HG02610 (cell line): ENCODE measurements around the gene ICAM2.

Experiments
- ATAC-seq: cut with Tn5 transposase; IDR thresholded peaks from one replicate; pipeline ENCODE4 v1.9.1; 2021; ENCODE audit warnings: mild to moderate bottlenecking, moderate library complexity; ENCODE audit not compliant: unreplicated experiment

The ICAM2 gene

DNA sequence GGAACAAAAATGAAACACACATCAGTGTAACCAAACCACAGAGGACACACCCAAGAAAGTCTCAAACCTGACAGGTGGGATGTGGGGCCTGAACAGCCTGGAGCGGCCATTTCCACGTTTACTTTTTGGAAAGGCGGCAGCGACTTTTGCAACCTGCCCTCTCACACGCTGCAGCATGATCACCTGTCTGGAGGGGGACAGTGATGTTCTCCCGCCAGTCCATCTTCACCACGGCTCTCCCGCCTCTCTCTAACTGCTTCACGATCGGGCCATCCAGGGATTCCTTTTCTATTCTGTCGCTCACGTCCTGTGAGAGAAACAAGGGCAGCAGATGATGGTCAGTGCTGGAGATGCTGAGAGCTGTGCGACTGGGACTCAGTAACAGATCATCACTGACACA is 24.7 kb upstream of the ICAM2 start:
- ATAC-seq: no peak

DNA sequence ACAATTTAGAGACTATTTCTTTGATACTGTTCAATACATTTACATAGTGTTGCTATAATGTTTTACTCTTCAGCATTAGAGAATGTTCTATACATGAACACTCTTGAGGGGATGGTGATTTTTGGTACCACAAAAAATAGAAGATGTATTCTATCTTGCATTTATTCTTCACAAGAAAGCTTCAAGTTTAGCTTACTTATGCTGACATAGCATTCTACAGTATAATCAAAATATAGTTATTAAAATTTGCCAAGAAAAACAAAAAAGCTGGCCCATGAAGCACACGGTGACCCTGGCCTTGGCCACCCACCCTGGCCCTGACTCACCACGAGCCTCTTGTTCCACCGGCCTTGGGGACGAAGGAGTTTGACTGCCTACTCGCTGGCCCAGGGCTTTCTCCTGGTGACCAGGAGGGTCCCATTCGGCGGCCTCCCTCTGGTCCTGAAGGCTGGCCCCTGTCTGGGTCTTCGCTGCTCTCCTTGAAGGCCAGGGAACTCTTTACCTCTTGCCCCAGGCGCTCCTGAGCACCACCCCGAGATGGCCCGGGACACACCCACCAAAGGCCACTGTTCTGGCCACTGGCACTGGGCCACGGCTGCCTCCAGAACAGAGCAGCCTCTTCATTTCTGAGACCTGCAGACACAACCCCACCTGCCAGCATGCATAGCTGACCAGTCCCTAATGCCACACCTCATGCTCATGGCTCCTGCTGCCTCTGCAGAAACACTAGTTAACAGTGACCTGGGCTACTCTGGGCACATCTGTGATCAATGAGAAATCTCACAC is 22.5 kb upstream of the ICAM2 start:
- ATAC-seq: no peak

DNA sequence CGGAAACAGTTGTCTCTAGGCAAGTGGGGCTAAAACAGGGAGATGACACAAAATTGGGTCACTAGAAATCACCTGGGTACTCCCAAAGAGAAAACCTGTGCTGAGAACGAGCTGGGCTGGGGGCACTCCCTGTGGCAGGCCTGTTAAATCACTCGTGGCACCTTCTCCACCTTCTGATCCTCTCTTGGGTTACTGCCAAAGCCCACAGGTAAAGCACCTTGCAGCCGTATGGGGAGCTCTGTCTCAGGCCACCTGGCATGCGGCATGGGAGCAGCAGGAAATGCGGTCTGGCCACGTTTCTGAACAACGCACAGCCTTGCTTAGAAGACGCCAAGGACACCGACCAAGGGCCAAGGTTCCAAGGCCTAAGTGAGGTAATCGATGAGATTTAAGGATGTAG is 21.5 kb upstream of the ICAM2 start:
- no peak for ATAC-seq

DNA sequence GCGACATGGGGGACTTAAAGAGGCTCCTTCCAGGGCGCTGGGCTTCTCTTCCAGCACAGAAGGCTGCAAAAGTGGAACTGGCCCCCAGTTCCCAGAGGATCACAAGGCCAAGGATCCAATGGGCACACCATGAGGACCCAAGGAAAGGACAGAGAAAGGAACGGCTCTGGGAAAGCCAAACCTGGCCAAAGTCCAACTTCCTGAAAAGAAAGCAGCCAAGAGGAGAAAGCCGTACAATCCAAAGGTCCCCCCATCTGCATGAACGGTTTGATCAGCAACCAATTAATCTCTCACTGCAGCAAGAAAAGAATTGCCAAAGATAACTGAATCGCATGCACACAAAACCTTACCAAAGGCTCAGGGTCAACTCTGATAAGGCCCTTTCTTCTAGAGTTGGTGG is 19.8 kb upstream of the ICAM2 start:
- no peak for ATAC-seq

DNA sequence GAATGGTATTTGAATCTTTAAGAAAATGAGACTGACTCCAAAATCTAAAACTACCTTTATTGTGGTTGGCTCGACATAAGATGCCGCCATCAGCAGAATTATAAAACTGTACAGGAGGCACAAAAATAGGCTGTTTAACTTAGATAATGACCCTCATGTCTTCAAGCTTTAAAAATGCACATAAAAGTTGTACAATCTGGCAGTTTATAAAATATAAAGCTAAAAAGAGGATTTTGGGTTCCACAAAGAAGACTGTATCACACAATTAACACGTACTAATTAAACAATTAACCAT is 18.6 kb upstream of the ICAM2 start:
- no peak for ATAC-seq

DNA sequence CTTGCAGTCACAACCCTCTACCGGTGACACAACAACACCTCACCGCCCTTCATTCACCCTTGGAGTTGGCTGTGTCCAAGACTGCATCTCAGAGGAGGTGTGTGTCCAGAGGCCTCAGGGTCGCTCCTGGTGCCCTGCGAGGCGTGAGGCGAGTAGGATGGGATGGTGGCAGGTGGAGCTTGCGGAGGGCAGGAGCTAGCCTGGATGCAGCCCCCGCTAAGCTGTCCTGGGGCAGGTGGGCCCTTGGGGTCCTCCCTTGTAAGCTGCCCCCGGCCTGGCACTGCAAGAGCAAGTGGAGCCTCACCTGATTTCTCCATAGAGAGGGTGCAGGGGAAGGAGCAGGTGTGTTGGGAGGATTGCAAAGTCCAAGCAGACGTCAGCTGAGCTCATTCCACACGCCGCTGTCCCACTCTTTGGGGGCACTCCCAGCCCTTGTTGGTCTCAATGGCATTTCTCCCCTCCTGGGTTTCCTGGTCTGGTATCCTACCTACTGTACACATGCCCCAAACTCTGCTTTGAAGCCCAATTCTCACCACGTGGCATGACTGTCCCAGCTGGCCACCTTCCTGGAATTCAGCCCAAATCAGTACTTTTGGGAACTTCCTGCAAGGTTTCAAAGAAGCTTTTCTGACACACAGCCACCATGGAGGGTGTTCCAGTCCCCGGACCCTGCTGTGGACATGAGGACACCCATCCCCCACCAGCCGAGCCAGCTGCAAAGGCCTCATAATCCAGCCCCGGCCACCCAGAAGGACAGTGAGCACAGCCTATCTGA is 18.1 kb upstream of the ICAM2 start:
- ATAC-seq: no peak

DNA sequence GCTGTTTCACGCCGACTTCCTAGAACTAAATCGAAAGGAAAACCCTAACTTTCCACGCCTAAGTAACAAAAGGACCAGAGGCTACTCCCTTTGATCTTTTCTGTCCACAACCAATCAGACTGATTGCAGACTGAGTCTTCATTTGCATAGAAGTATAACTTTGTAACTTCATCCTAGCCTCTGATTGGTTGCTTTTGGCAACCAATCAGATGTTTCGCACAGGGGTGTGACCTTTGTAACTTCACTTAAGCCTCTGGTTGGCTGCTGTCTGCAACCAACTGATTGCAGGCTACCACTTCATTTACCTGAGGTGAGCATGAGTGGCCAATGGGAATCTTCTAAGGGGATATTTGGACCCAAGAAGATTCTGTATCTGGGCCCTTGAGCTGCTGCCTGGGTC is 17.4 kb upstream of the ICAM2 start:
- ATAC-seq: no peak

DNA sequence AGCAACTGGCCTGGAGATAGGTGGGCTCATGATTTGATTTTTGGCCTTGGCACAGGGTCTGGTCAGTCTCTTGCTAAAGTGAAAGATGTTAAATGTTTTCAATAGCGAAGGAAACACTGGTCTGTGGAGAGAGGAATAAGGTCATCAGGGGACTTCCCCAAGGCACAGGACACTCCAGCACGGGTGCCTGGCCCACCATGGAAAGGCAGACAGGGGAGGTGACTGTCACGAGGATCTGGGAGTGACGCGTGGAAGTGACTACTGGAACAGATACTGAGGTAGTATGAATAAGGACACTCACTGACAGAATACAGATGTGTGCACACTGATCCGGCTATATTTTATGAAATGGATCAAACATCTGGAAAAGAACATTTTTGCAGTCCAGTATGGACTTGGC is 16.7 kb upstream of the ICAM2 start:
- ATAC-seq: no peak

DNA sequence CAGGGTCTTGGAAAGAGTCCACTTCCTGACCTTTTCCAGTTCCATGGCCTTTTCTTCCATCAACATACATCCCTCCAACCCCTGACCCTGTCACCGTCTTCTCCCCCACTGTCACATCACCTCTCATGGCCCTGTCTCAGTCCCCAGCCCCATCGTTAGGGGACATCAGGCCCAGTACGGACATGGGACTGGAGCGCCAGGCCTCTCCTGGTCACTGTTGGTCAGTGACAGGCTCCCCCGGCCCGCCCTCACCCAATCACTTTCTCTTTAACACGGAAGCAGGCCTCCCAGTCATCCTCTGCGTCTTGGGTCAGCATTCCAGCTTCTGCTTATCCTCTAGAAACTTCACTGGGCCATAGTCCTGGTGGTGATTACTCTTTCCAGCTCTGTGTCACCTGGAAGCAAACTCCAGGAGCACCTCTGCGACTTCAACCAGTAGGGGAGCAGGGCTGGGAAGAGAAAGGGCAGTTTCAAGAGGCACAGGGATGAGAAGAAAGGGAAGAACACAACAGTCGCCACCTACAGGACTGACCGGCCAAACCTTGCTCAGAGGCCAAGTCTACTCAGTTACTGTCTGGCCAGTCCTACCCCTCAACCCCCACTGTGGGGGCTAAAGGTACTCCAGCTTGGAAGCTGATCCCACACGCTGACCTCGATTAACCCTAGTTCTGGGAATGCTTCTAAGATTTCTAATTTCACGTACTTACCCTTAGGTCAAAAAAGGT is 15.9 kb upstream of the ICAM2 start:
- ATAC-seq: no peak

DNA sequence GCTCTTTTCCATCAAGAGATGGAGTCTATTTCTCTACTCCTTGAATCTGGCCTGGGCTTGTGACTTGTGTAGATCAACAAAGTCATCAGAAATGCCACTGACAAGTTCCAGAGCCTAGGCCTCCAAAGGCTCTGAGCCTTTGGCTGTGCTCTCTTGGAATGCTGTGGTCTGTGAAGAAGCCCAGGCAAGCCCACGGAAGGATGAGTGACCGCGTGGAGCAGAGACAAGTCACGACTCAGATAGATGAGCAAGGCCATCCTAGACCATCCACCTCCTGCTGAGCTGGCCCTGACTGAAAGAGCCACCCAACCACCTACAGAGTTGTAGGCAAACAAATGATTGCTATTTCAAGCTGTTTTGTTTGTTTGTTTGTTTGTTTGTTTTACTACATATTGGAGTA is 11.6 kb upstream of the ICAM2 start:
- no peak for ATAC-seq

DNA sequence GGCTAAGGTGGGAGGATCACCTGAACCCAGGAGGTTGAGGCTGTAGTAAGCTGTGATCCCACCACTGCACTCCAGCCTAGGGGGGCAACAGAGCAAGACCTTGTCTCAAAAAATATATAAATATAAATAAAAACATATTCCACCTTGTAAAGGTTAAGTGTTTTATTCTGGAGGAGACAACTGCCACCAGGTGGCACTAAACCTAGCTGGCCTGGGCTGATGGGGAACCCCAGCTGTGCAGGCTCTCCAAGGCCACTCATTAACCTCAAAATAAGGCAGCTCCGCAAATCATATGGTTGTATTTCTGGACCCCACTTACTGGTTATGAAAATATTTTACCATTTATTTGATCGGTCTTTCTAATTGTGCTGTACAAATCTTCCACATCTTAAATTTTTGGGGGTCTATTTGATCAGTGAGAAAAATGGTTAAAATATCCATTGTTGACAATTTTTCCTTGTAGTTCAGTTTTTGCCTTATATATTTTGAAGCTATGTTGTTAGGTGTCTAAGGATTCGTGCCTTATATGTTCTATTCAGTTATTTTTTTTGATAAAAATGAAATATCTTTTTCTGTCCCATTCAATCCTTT is 8.5 kb upstream of the ICAM2 start:
- ATAC-seq: no peak

DNA sequence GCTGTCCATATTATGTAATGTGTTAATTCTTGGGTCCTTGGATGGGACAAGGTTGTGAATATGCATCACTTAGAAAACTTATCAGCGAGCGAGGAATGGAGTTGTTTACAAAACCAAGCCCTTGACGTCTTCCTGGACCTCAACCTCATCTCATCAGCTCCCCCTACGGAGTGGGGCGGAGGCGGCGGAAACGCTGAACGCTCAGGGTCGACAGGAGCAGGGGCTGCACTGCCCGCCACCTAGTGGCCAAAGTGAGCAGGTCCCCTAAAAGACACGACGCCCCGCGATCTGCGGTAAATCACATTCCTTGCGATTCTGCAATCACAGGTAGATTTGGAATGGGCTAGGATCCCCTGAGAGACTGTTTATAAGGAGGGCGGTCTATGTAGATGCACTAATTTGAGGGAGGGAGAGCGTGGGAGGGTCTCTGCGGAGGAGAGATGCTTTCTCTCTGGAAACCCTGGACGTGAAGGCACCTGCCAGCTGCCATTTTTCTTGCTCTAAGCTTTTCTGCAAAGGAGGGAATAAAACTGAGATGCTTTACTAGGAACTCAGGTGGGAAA is 5.4 kb upstream of the ICAM2 start:
- peak; percentile 78 for ATAC-seq

DNA sequence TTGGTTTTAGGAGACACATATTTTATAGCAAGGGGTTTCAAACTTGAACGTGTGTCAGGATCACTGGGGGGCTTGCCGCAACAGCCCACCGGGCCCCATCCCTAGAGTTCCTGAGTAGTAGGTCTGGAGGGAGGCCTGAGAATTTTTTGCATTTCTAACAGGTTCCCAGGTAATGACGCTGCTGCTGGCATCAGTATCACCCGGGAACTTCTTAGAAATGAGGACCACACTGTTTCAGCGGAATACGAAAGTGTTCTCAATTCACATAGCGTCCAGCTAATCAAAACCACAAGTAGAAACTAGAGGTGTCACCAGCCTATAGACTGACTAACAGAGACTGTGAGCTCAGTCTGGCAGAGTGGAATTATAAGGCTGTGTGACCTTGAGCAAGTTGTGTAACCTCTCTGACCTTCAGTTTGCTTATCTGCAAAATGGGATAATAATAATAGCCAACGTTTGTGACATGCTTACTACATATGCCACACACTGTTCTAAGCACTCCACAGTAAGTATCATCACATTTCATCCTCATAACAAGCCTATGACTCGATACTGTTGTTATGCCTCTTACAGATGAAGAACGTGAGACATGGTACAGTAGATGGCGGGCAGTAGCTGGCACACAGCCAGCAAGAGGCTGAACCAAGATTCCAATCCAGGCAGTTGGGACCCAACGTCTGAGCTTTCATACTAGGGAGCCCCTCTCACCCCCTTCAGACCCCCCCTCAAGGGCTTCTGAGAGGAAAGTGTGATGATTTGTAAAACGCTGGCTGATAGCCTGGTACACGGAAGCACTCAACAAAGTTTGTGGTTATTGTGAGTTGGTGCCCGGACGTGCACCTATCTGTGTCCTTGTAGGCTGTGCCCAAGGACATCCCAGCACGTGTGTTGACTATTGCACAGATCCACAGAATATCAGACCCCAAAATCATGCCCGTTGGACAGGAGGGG is 4.6 kb upstream of the ICAM2 start:
- no peak for ATAC-seq

DNA sequence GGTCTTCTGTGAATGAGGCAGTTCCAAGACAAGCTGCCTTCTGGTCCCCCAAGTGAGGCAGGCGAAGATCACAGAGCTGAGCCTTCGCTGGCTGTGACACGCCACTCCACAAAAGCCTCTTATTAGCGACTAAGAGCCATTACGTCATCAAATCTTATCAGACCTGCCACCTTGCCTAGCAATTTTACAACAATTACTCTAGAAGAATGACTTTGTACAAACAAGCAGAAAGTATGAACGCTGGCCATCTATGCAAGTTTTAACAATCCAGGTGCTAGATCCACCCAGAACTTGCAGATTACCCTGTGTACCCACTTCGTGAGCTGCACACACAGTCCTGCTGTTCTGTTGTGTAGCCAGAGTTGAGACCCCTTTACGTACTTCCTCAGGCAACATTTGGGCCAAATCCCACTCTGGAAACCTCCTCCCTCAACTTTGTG is 3.8 kb upstream of the ICAM2 start:
- no peak for ATAC-seq

DNA sequence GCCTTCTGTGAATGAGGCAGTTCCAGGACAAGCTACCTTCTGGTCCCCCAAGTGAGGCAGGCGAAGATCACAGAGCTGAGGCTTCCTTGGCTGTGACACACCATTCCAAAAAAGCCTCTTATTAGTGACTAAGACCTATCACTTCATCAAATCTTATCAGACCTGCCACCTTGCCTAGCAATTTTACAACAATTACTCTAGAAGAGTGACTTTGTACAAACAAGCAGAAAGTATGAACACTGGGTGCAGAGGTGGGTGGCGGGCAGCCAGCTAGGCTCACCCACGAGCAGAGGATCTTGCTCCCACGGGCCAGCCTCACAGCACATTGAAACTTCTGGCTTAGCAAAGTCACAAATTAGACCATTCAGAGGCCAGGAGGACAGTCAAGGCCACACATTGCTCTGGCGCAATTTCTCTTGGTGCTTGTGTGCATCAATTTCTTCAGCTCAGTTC is 2.2 kb upstream of the ICAM2 start:
- ATAC-seq: no peak

DNA sequence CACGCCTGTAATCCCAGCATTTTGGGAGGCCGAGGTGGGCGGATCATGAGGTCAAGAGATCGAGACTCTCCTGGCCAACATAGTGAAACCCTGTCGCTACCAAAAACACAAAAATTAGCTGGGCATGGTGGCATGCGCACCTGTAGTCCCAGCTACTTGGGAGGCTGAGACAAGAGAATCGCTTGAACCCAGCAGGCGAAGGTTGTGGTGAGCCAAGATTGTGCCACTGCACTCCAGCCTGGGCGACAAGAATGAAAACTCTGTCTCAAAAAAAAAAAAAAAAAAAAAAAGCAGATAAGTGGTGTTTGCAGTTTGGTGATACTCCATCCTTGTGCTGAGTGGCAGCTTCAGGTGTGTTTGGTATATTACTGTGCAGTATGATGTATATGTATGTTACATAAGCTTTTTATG is 877 bp downstream of the ICAM2 start:
- peak; percentile 12 for ATAC-seq

DNA sequence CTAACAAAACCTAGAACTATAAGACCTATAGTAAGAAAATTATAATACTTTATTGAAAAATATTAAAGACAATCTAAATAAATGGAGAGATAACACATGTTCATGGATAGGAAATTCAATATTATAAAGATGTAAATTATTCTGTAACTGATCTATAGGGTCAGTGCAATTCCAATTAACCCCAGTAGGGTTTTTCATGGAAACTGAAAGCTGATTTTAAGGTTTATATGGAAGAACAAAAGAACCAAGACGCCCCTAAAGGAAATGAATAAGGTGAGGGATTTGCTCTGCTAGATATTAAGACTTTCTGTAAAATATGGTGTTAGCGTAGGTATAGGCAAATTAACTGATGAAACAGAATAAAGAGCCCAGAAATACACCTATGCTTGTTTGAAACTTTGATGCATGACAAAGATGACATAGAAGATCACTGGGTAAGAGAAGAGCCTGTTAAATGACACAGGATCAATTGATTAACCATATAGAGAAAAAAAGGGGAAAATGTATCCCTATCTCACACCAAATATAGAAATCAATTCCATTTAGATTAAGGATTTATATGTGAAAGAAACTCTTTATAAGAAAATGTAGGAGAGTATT is 3.0 kb downstream of the ICAM2 start:
- no peak for ATAC-seq

DNA sequence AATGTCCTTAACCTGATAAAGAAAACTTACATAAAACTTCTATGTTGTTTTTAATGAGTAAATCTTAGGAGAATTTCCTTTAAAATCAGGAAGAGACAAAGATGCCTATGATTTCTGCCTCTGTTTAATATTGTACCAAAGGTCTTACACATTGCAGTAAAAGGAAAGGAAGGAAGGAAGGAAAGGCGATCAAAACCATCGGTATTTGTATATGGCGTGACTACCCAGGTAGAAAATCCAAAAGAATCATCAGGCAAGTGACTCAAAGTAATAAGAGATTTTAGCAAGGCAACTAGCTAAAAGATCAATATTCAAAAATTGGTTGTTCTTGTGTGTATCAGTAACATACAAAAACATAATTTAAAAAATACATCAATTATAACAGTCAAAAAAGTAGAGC is 3.5 kb downstream of the ICAM2 start:
- ATAC-seq: no peak

DNA sequence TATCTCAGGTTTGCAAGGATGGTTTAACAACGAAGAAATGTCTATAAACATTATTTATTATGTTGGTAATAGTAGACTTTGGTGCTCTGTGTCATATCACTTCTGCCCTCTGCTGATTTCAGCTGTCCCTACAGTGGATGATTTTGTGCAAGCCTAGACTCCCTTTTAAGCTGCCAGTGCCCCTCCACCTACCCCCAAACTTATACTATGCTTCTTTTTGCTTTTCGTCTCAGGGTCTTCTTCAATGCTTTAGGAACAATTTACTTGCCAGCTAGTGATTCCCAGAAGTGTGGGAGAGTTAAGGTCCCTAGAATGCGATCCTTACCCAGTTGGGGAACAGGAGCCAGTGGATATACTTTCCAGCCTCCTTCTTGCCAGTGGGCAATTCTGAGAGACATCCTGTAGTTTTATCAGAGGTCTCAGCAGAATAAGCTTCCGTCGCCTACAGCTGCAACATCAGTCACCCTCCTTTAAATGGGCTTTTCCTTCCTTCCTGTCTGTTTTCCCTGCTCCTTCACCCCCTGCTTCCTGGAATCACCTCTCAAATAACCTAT is 4.1 kb downstream of the ICAM2 start:
- ATAC-seq: no peak
